ENCODE data around the gene DLGAP1.

GRCh38 chr18:3710712-3711301 lies 744.3 kb downstream of the DLGAP1 start:
- no peak for TF ChIP-seq CTCF (conservative IDR thresholded peaks at IDR 0.05; ENCODE audit: low read depth in 2 of 2)
- no peak for TF ChIP-seq EZH2 (IDR thresholded peaks at IDR 0.05; ENCODE audit: low read depth, unreplicated experiment)
- no peak for TF ChIP-seq POLR2AphosphoS5 (IDR thresholded peaks at IDR 0.05; ENCODE audit: low read depth)
- TF ChIP-seq EZH2phosphoT487 (IDR thresholded peaks at IDR 0.05; ENCODE audit: unreplicated experiment) = no peak
- no peak for TF ChIP-seq REST (IDR thresholded peaks at IDR 0.05; ENCODE audit: unreplicated experiment)
- TF ChIP-seq STAT1 (IDR thresholded peaks at IDR 0.05; ENCODE audit: unreplicated experiment) = no peak

Measured in GM23338 (cell line).